ENCODE data around the gene PTGDS.

DNA sequence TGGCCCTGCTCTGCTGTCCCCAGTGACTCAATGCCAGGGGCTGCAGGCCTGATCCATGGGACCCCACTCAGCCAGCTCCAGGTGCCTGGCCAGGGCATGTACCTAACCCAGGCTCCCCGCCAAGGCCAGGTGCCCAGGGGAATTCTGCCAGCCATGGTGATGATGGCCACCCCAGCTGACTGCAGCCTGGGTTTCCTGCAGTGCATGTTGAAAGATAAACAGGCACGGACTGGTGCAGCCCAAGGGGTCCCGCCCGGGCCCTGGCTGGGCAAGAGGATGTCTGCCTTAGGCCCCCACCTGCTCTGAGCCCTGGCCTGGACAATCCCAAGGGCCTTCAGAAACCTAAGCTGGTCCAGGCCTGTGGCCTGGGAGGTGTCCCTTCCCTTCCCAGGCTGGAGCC lies 49.5 kb downstream of the PTGDS start:
- TF ChIP-seq POLR2A (IDR thresholded peaks at IDR 0.05) = no peak
- no peak for TF ChIP-seq CTCF (IDR thresholded peaks at IDR 0.05)
